Mesendoderm (in vitro differentiated cells): Measurements from ENCODE around the gene GMDS.

Experiments used
- DNase-seq: peaks from one replicate; pipeline ENCODE4 v3.0.0; 2013
- H2AK5ac ChIP-seq: 2 replicates; pipeline ENCODE4 v1.6.1; 2013; ENCODE audit warnings: low read length, inconsistent platforms
- H2BK120ac ChIP-seq: 2 replicates; pipeline ENCODE4 v1.6.1; 2013; ENCODE audit warnings: low read depth, mild to moderate bottlenecking, low read length, moderate library complexity, mixed read lengths
- H2BK15ac ChIP-seq: replicated peaks from 2 replicates; pipeline ENCODE4 v1.6.1; 2013; ENCODE audit warnings: low read depth, mild to moderate bottlenecking, moderate library complexity
- H2BK5ac ChIP-seq: 2 replicates; pipeline ENCODE4 v1.6.1; 2013; ENCODE audit warnings: low read length, inconsistent platforms
- H3K18ac ChIP-seq: 2 replicates; pipeline ENCODE4 v1.6.1; 2013; ENCODE audit warnings: mild to moderate bottlenecking, low read length, mixed read lengths
- H3K23ac ChIP-seq: one replicate; pipeline ENCODE4 v1.6.1; 2013; ENCODE audit warnings: low read length
- H3K27ac ChIP-seq: 2 replicates; pipeline ENCODE4 v1.5.1; 2013; ENCODE audit warnings: low read depth, mild to moderate bottlenecking, inconsistent platforms, low read length, moderate library complexity
- H3K27me3 ChIP-seq: 2 replicates; pipeline ENCODE4 v1.6.1; 2013; ENCODE audit warnings: low read length, control low read depth, mild to moderate bottlenecking, inconsistent platforms; ENCODE audit not compliant: insufficient read depth, poor library complexity
- H3K36me3 ChIP-seq: 2 replicates; pipeline ENCODE4 v1.6.1; 2013; ENCODE audit warnings: low read length, inconsistent platforms; ENCODE audit not compliant: control insufficient read depth, insufficient read depth
- H3K4ac ChIP-seq: one replicate; pipeline ENCODE4 v1.6.1; 2013; ENCODE audit warnings: low read depth, mild to moderate bottlenecking, low read length, moderate library complexity
- H3K4me1 ChIP-seq: 2 replicates; pipeline ENCODE4 v1.6.1; 2013; ENCODE audit warnings: low read depth, low read length, inconsistent platforms; ENCODE audit not compliant: control insufficient read depth
- H3K4me2 ChIP-seq: 2 replicates; pipeline ENCODE4 v1.6.1; 2013; ENCODE audit warnings: low read length
- H3K4me3 ChIP-seq: 2 replicates; pipeline ENCODE4 v1.5.1; 2013; ENCODE audit warnings: mild to moderate bottlenecking, low read length
- H3K56ac ChIP-seq: one replicate; pipeline ENCODE4 v1.6.1; 2013; ENCODE audit warnings: low read length
- H3K79me1 ChIP-seq: 2 replicates; pipeline ENCODE4 v1.6.1; 2013; ENCODE audit warnings: low read length, inconsistent platforms
- H3K79me2 ChIP-seq: 2 replicates; pipeline ENCODE4 v1.6.1; 2013; ENCODE audit warnings: mild to moderate bottlenecking, low read length; ENCODE audit not compliant: control insufficient read depth, insufficient read depth
- H3K9ac ChIP-seq: 2 replicates; pipeline ENCODE4 v1.6.1; 2013; ENCODE audit warnings: low read length, inconsistent platforms
- H4K5ac ChIP-seq: one replicate; pipeline ENCODE4 v1.6.1; 2013; ENCODE audit warnings: low read length
- H4K8ac ChIP-seq: one replicate; pipeline ENCODE4 v1.6.1; 2013; ENCODE audit warnings: low read depth, mild to moderate bottlenecking, control low read depth, low read length, moderate library complexity
- whole genome bisulfite sequencing: extraction: QIAGEN DNeasy Blood & Tissue Kit; methylation state at CpG from one replicate; pipeline ENCODE4 v1.1.7; 2013; ENCODE audit warnings: low lambda C conversion rate, missing lambda C conversion rate; ENCODE audit not compliant: insufficient coverage; ENCODE audit errors: extremely low coverage; 5-methylcytosine and 5-hydroxymethylcytosine counted together

GMDS gene

DNA sequence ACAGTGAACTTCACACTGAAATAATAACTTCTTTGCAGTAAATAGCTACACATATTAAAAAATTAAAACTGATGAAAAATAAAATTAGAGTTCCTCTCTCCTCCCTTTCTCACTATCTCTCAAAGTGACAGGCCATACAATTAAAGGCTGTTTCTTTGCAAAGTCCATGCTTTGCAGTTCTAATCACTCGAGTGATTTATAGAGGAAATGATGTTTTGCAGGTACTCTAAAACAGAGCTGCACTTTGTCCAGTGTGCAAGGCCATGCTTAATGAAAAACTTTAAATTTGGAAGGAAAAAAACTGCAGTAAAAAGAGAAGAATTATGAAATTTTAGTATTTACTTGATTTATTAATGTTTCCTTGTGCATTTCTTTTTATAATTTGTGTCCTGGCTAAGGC is 112.5 kb downstream of the GMDS start:
- no peak overlapping the region for H3K56ac ChIP-seq
- no peak overlapping the region for H3K18ac ChIP-seq
- no peak overlapping the region for H3K4me3 ChIP-seq
- no peak overlapping the region for H3K27ac ChIP-seq
- no peaks in the 10 kb centered on the region for H3K4me1 ChIP-seq
- no peak overlapping the region for H4K8ac ChIP-seq
- no peak overlapping the region for H2AK5ac ChIP-seq
- no peak overlapping the region for H2BK15ac ChIP-seq
- H3K27me3 ChIP-seq = no peaks in the 10 kb centered on the region
- no peak overlapping the region for H2BK120ac ChIP-seq
- H3K9ac ChIP-seq = no peak overlapping the region
- WGBS = no CpG with 5 or more reads among the region's 1 CpG
- H2BK5ac ChIP-seq = no peak overlapping the region
- DNase-seq = no peak
- H3K23ac ChIP-seq = no peak overlapping the region
- H3K79me1 ChIP-seq = no peaks in the 10 kb centered on the region
- H3K36me3 ChIP-seq = no peaks in the 10 kb centered on the region
- H3K4ac ChIP-seq = no peak overlapping the region
- no peaks in the 10 kb centered on the region for H3K79me2 ChIP-seq
- no peak overlapping the region for H4K5ac ChIP-seq
- H3K4me2 ChIP-seq = no peak overlapping the region

GRCh38 chr6:2132416-2132815 is 113.0 kb downstream of the GMDS start:
- Histone ChIP-seq H3K9ac (no peak overlapping the region), H3K79me1 (no peaks in the 10 kb centered on the region), H3K4me1 (no peaks in the 10 kb centered on the region), H2AK5ac (no peak overlapping the region), H3K4me3 (no peak overlapping the region), H2BK5ac (no peak overlapping the region), H3K27me3 (no peaks in the 10 kb centered on the region), H3K4me2 (no peak overlapping the region), H2BK120ac (no peak overlapping the region), H3K4ac (no peak overlapping the region), H3K36me3 (no peaks in the 10 kb centered on the region), H3K79me2 (no peaks in the 10 kb centered on the region), H4K5ac (no peak overlapping the region), H3K27ac (no peak overlapping the region), H2BK15ac (no peak overlapping the region), H4K8ac (no peak overlapping the region), H3K18ac (no peak overlapping the region), H3K23ac (no peak overlapping the region), H3K56ac (no peak overlapping the region)
- DNase-seq = no peak
- no CpG with 5 or more reads among the region's 2 CpGs for WGBS

GRCh38 chr6:2129182-2129621 is 116.2 kb downstream of the GMDS start:
- Histone ChIP-seq H3K18ac (no peak overlapping the region), H3K4me2 (no peak overlapping the region), H2BK15ac (no peak overlapping the region), H3K36me3 (no peaks in the 10 kb centered on the region), H3K4me1 (no peaks in the 10 kb centered on the region), H4K8ac (no peak overlapping the region), H3K79me2 (no peaks in the 10 kb centered on the region), H2BK120ac (no peak overlapping the region), H3K23ac (no peak overlapping the region), H2AK5ac (no peak overlapping the region), H3K4ac (no peak overlapping the region), H3K27ac (no peak overlapping the region), H3K4me3 (no peak overlapping the region), H4K5ac (no peak overlapping the region), H3K9ac (no peak overlapping the region), H3K56ac (no peak overlapping the region), H3K27me3 (no peaks in the 10 kb centered on the region), H2BK5ac (no peak overlapping the region), H3K79me1 (no peaks in the 10 kb centered on the region)
- DNase-seq = no peak
- WGBS = no CpG with 5 or more reads among the region's 7 CpGs

GRCh38 chr6:2127484-2127911 is 117.9 kb downstream of the GMDS start:
- Histone ChIP-seq H3K79me1 (no peaks in the 10 kb centered on the region), H3K4ac (no peak overlapping the region), H3K4me2 (no peak overlapping the region), H2BK120ac (no peak overlapping the region), H4K8ac (no peak overlapping the region), H3K27ac (no peak overlapping the region), H3K79me2 (no peaks in the 10 kb centered on the region), H3K36me3 (no peaks in the 10 kb centered on the region), H3K23ac (no peak overlapping the region), H3K4me3 (no peak overlapping the region), H3K9ac (no peak overlapping the region), H2BK15ac (no peak overlapping the region), H3K56ac (no peak overlapping the region), H3K27me3 (no peaks in the 10 kb centered on the region), H3K4me1 (no peaks in the 10 kb centered on the region), H4K5ac (no peak overlapping the region), H2BK5ac (no peak overlapping the region), H3K18ac (no peak overlapping the region), H2AK5ac (no peak overlapping the region)
- no CpG with 5 or more reads among the region's 12 CpGs for WGBS
- DNase-seq = no peak

- H3K18ac ChIP-seq = no peak overlapping the region
- no peak overlapping the region for H3K4ac ChIP-seq
These were observed 119.1 kb downstream of the GMDS start for GRCh38 chr6:2126351-2126750.

DNA sequence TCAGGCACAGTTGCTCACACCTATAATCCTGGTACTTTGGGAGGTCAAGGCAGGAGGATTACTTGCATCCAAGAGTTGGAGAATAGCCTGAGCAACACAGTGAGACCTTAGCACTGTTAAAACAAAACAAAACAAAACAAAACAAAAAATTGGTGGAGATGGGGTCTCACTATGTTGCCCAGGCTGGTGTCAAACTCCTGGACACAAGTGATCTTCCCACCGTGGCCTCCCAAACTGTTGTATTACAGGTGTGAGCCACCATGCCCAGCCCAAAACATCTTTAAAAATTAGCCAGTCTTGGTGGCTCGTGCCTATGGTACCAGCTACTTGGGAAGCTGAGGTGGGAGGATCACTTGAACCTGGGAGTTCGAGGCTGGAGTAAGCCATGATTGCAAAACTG is 120.2 kb downstream of the GMDS start:
- Histone ChIP-seq H3K27ac (no peak overlapping the region), H2BK120ac (no peak overlapping the region), H3K23ac (no peak overlapping the region), H3K56ac (no peak overlapping the region), H3K4ac (no peak overlapping the region), H2BK5ac (no peak overlapping the region), H3K9ac (no peak overlapping the region), H3K4me2 (no peak overlapping the region), H4K5ac (no peak overlapping the region), H3K27me3 (no peaks in the 10 kb centered on the region), H3K36me3 (no peaks in the 10 kb centered on the region), H4K8ac (no peak overlapping the region), H3K4me3 (no peak overlapping the region), H2BK15ac (no peak overlapping the region), H3K79me1 (no peaks in the 10 kb centered on the region), H3K18ac (no peak overlapping the region), H3K79me2 (no peaks in the 10 kb centered on the region), H2AK5ac (no peak overlapping the region), H3K4me1 (no peaks in the 10 kb centered on the region)
- WGBS = no CpG with 5 or more reads among the region's 3 CpGs
- no peak for DNase-seq

More at GRCh38 chr6:2126351-2126750, 119.1 kb downstream of the GMDS start:
- Histone ChIP-seq H2BK120ac (no peak overlapping the region), H2BK15ac (no peak overlapping the region), H4K8ac (no peak overlapping the region), H3K79me2 (no peaks in the 10 kb centered on the region), H3K56ac (no peak overlapping the region), H3K27ac (no peak overlapping the region), H2BK5ac (no peak overlapping the region), H3K79me1 (no peaks in the 10 kb centered on the region), H3K36me3 (no peaks in the 10 kb centered on the region), H3K4me1 (no peaks in the 10 kb centered on the region), H3K9ac (no peak overlapping the region), H3K4me3 (no peak overlapping the region), H2AK5ac (no peak overlapping the region), H3K23ac (no peak overlapping the region), H4K5ac (no peak overlapping the region), H3K4me2 (no peak overlapping the region), H3K27me3 (no peaks in the 10 kb centered on the region)
- no peak for DNase-seq
- no CpG with 5 or more reads among the region's 7 CpGs for WGBS
